Measurements from ENCODE around the gene PRUNE2.
"Not testable (repeated sequence)": the region's sequence is repeated elsewhere in the genome, so short reads cannot be mapped to it uniquely, and the experiment has no call there.

The PRUNE2 gene

GRCh38 chr9:76863832-76864231 lies 42.1 kb downstream of the PRUNE2 start:
- DNase-seq (ENCODE audit: low read depth in 2 of 2), result no peak

GRCh38 chr9:76859860-76860259 lies 46.1 kb downstream of the PRUNE2 start:
- no peak for DNase-seq (ENCODE audit: low read depth in 2 of 2)

DNA sequence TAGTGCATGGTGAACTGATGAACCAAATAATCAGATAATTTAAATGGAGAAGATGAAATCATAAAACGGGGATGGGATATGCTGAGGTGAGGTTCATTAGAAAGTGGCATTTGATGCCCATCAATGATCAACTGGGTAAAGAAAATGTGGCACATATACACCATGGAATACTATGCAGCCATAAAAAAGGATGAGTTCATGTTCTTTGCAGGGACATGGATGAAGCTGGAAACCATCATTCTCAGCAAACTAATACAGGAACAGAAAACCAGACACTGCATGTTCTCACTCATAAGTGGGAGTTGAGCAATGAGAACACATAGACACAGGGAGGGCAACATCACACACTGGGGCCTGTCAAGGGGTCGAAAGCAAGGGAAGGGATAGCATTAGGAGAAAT lies 47.7 kb downstream of the PRUNE2 start:
- not testable (repeated sequence) for DNase-seq (ENCODE audit: low read depth in 2 of 2)

DNA sequence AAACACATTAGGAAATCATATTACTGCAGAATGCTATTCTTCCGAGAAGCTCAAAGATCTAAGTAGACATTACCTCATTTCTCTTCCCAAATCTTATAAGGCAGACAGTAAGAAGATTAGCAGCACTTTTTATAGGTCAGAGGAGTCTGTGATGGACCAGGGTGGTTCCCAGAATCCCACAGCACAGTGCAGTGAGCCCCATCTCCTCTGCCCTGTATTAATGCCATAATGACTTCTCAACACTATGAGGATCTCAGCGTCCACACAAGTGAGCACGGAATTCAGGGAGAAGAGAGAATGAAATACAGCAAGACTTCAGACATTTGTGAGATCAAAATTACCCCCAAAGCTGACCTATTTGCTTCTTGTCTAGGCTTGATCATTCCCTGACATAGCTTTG lies 49.9 kb downstream of the PRUNE2 start:
- DNase-seq (ENCODE audit: low read depth in 2 of 2), result no peak

DNA sequence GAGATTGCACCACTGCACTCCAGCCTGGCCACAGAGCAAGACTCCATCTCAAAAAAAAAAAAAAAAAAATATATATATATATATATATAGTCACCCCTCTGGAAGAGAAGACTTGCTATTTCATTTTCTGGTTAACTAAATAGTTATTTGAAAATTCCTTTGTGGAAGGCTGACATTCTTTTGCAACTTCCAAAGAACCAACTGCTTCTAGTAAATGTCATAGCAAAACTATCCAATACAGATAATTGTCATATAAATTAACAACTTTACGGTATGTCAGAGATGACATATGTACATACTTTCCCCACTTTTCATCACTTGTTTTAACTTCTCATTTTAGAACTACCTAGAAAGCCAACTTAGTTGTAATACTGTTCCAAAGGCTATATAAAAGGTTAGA lies 50.9 kb downstream of the PRUNE2 start:
- DNase-seq (ENCODE audit: low read depth in 2 of 2), result no peak

DNA sequence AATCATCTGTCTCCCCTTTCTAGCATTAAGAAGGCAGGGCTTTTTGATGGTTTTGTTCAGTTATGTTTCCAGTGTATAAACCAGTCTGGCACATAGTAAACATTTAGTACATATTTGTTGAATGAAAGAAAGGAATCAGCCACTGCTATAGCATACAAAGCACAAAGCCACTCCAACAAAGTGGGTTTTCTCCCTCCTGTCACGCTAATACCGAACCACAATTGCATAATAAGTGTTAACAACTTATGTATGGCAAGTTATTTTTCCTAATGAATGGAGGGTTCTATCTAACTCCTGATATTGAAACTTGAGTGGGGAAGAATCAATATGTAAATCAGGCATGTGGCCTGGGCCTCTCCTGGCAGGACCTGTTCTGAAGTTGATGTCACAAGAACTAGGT lies 53.9 kb downstream of the PRUNE2 start:
- no peak for DNase-seq (ENCODE audit: low read depth in 2 of 2)

- no peak for DNase-seq (ENCODE audit: low read depth in 2 of 2)
Measured at GRCh38 chr9:76846297-76846696, 59.6 kb downstream of the PRUNE2 start.

DNA sequence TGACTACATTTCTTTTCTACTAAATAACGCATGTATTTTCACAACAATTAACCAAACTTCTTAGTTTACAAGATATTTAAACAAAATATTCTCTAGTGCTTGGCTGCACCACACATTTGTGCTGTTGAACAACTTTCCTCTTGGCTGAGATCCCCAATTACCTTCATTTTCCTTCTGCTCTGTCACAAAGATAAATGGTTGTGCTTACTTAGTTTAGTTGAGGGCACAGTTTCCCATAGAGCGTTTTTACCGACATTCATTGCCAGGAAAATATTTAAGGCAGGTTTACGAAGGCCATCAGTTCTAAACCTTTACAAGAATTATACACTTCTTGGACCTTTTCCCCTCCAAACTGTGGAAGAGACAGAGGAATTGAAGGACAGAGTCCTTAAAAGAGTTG lies 60.7 kb downstream of the PRUNE2 start:
- no peak for DNase-seq (ENCODE audit: low read depth in 2 of 2)

- DNase-seq (ENCODE audit: low read depth in 2 of 2), result no peak
Measured at GRCh38 chr9:76835571-76836283, 70.2 kb downstream of the PRUNE2 start.

- no peak for DNase-seq (ENCODE audit: low read depth in 2 of 2)
Measured at GRCh38 chr9:76828447-76828846, 77.5 kb downstream of the PRUNE2 start.

GRCh38 chr9:76827296-76828080 lies 78.4 kb downstream of the PRUNE2 start:
- DNase-seq (ENCODE audit: low read depth in 2 of 2), result no peak

DNA sequence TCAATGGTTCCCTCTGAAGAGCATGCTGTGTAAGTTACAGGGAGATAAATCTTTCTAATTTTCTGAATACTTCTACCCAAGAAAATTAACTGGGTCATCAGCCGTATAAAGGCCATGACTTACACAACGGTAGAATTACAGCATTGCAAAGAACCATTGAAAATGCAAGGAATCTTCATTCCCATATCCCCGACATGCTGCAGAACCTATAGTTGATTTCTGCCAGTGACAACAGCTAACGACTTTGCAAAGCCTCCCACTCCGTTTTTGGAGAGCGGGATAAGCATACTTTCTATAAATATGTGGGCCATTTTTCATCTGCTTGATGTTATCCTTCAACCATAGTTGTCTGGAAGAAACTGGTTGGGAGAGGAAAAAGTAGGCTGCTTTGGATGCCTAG lies 85.5 kb downstream of the PRUNE2 start:
- DNase-seq (ENCODE audit: low read depth in 2 of 2), result no peak

DNA sequence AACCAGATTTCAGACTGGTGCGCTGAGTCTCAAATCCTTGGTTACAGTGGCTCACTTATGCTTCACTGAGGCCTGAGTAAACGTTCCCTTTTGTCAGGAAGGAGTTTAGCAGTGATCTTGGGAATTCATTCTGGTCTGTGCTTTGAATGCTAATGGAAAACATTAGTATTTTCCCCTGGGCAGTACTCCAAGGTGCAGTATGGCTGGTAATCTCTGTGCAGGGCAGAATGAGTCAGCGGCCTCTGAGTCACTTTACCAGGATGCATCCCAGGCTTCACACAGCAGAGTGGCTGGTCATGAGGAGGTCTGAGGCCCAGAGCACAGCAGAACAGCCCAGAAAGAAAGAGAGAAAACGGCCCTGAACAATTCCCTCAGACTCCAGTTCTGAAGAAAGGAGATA lies 87.6 kb downstream of the PRUNE2 start:
- DNase-seq (ENCODE audit: low read depth in 2 of 2), result no peak

DNA sequence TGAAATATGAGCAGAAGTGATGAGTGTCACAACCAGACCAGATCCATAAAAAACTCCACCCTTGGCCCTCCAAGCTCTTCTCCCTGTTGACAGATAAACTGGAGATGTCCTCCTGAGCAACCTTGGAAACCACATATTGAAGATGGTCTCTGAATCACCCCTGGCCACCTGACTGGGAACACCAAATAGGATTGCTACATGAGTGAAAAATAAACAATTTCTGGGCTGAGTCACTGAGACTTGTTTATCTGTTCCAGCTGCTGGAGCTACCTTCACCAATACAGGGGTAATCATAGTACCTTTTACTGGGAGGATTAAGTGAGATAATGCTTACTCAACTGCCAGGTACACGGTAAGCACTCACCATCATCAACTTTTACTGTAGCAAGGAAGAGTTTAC lies 88.4 kb downstream of the PRUNE2 start:
- DNase-seq (ENCODE audit: low read depth in 2 of 2), result no peak

- DNase-seq (ENCODE audit: low read depth in 2 of 2), result no peak
Measured at GRCh38 chr9:76812591-76812990, 93.3 kb downstream of the PRUNE2 start.

DNA sequence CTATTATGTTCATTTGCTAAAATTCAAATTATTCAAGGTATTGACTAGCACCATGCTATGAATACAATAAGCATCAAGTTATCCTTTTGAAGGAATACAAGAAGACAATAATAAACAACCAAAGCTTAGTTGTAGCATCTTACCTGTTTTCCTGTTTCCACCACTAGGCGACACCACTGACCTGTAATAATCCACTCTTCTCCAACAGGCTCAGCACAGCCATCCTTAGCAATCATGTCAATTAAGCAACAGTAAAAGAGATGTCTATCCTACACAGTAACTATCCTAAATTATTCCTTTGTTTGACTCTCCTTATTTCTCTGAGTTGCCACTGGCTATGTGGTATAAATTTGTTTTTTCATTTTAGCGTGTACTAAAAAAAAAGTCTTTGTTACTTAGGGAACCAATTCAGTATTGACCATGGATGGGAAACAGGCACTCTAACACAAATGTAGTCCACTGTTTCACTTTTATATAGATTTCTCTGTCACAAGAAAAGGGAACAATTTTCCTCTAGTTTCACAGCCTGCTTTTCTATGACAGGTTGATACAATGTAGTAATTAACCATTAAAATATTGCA lies 95.4 kb downstream of the PRUNE2 start:
- DNase-seq (ENCODE audit: low read depth in 2 of 2), result no peak

- no peak for DNase-seq (ENCODE audit: low read depth in 2 of 2)
Measured at GRCh38 chr9:76808636-76809035, 97.3 kb downstream of the PRUNE2 start.

- no peak for DNase-seq (ENCODE audit: low read depth in 2 of 2)
Measured at GRCh38 chr9:76803762-76804161, 102.2 kb downstream of the PRUNE2 start.

DNA sequence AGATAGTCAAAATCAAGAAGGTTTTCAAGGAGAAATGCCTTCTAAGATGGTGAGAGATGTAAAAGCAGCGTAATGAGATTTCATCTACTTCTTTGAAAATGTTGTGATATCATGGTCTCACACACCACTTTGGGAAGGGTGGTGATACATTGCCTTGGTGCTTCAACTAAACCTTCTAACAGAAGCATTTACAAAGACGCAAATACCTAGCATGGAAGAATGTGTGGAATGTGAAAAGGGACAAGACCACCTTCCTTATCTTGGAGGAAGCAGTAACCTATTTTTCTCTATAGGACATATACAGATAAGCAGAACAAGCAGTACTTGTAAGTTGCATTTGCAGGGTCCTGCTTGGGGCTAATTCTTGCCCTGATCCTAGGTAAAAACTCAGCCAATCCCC lies 102.8 kb downstream of the PRUNE2 start:
- DNase-seq (ENCODE audit: low read depth in 2 of 2), result no peak

DNA sequence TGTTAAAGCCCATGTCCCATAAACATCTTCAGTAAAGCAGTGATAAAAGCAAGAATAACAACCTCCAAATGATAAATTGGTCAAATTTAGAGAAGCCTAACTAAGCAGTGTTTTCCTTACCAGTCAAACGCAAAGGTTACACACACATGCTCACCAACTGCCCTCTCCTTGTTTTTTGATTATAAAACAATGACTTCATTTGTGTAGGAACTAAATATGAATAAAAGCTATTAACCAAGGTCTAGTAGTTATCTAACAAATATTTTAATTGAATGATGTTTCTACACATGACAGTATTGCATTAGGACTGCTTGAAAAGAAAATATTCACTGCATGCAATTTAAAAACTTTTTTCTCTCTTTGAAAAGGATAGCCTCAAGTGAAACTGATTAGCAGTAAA lies 105.0 kb downstream of the PRUNE2 start:
- DNase-seq (ENCODE audit: low read depth in 2 of 2), result no peak

DNA sequence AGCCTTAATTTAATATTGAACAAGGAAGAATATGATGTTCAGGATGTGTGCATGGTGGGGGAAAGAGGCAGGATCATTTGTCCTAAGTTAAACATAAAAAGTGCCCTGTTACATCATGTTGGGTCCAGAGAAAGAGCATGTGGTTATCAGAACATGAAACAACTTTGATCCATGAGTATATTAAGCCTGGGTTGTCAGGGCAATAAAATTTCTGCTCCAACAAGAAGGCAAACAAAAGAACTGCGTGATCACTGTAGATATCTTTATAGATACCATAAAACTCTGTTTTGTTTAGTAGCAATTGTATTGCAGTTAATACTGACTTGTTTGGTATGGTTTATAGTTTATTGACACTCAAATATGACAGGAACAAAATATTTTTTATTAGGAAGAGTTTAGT lies 106.4 kb downstream of the PRUNE2 start:
- DNase-seq (ENCODE audit: low read depth in 2 of 2), result no peak

GRCh38 chr9:76798527-76798926 lies 107.4 kb downstream of the PRUNE2 start:
- no peak for DNase-seq (ENCODE audit: low read depth in 2 of 2)

DNA sequence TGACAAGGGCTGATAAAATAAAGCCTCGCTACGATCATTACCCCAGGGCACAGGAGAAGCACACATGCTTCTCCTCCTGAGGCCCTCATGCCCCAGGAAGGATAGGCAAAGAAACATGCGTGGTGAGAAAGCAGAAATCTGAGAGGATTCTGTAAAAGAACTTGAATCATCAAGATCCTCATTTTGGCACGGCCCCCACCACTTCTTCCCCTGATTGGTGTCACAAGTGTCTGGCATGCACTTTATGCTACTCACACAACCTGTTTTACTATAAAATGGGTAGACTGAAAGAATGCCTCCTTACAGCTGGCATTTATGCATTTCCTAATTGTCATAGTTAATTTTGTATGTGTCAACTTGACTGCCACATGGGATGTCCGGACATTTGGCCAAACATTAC lies 109.6 kb downstream of the PRUNE2 start:
- DNase-seq (ENCODE audit: low read depth in 2 of 2), result no peak
